Measurements from ENCODE around the gene RFX2.

Gene RFX2

GRCh38 chr19:5959260-5960004 lies 150.9 kb downstream of the RFX2 start:
- no peak overlapping the region for H3K4me3 ChIP-seq (ENCODE audit: low read depth, low read length)

- H3K4me3 ChIP-seq (ENCODE audit: low read depth, low read length): no peak overlapping the region
Measured at GRCh38 chr19:5958851-5959122, 151.5 kb downstream of the RFX2 start.

GRCh38 chr19:5958074-5958850 lies 152.0 kb downstream of the RFX2 start:
- H3K4me3 ChIP-seq (ENCODE audit: low read depth, low read length): no peak overlapping the region

GRCh38 chr19:5957170-5957569 lies 153.1 kb downstream of the RFX2 start:
- no peak overlapping the region for H3K4me3 ChIP-seq (ENCODE audit: low read depth, low read length)

- no peak overlapping the region for H3K4me3 ChIP-seq (ENCODE audit: low read depth, low read length)
Measured at GRCh38 chr19:5956728-5957127, 153.6 kb downstream of the RFX2 start.

GRCh38 chr19:5956323-5956722 lies 154.0 kb downstream of the RFX2 start:
- H3K4me3 ChIP-seq (ENCODE audit: low read depth, low read length): no peak overlapping the region

GRCh38 chr19:5955636-5955935 lies 154.7 kb downstream of the RFX2 start:
- H3K4me3 ChIP-seq (ENCODE audit: low read depth, low read length): no peak overlapping the region

GRCh38 chr19:5954293-5954692 lies 156.0 kb downstream of the RFX2 start:
- no peak overlapping the region for H3K4me3 ChIP-seq (ENCODE audit: low read depth, low read length)

GRCh38 chr19:5953680-5954213 lies 156.6 kb downstream of the RFX2 start:
- H3K4me3 ChIP-seq (ENCODE audit: low read depth, low read length): no peak overlapping the region

- H3K4me3 ChIP-seq (ENCODE audit: low read depth, low read length): no peak overlapping the region
Measured at GRCh38 chr19:5953030-5953589, 157.2 kb downstream of the RFX2 start.

- H3K4me3 ChIP-seq (ENCODE audit: low read depth, low read length): no peak overlapping the region
Measured at GRCh38 chr19:5952193-5953029, 157.9 kb downstream of the RFX2 start.

- H3K4me3 ChIP-seq (ENCODE audit: low read depth, low read length): no peak overlapping the region
Measured at GRCh38 chr19:5951338-5951861, 158.9 kb downstream of the RFX2 start.

- H3K4me3 ChIP-seq (ENCODE audit: low read depth, low read length): no peak overlapping the region
Measured at GRCh38 chr19:5950741-5951140, 159.6 kb downstream of the RFX2 start.

- no peak overlapping the region for H3K4me3 ChIP-seq (ENCODE audit: low read depth, low read length)
Measured at GRCh38 chr19:5949792-5950305, 160.5 kb downstream of the RFX2 start.

- H3K4me3 ChIP-seq (ENCODE audit: low read depth, low read length): no peak overlapping the region
Measured at GRCh38 chr19:5948752-5949564, 161.3 kb downstream of the RFX2 start.

- H3K4me3 ChIP-seq (ENCODE audit: low read depth, low read length): no peak overlapping the region
Measured at GRCh38 chr19:5947435-5947834, 162.9 kb downstream of the RFX2 start.

GRCh38 chr19:5943623-5944022 lies 166.7 kb downstream of the RFX2 start:
- H3K4me3 ChIP-seq (ENCODE audit: low read depth, low read length): no peak overlapping the region
